Neuronal stem cell (in vitro differentiated cells): ENCODE measurements around the gene GLIS2.

Experiments used
- DNase-seq: peaks from one replicate; pipeline ENCODE4 v3.0.0-alpha.2; 2013; ENCODE audit warnings: low spot score
- H2AFZ ChIP-seq: one replicate; pipeline ENCODE4 v1.6.1; 2013; ENCODE audit warnings: mild to moderate bottlenecking, low read length, inconsistent platforms
- H2AK5ac ChIP-seq: 2 replicates; pipeline ENCODE4 v1.6.1; 2013; ENCODE audit warnings: low read depth, mild to moderate bottlenecking, inconsistent platforms, low read length, moderate library complexity, mixed read lengths
- H2BK120ac ChIP-seq: 2 replicates; pipeline ENCODE4 v1.6.1; 2013; ENCODE audit warnings: low read depth, mild to moderate bottlenecking, inconsistent platforms, low read length, moderate library complexity, mixed read lengths
- H2BK12ac ChIP-seq: one replicate; pipeline ENCODE4 v1.6.1; 2013; ENCODE audit warnings: low read length, inconsistent platforms
- H2BK15ac ChIP-seq: 2 replicates; pipeline ENCODE4 v1.6.1; 2013; ENCODE audit warnings: mild to moderate bottlenecking, low read length, inconsistent platforms, mixed read lengths
- H2BK5ac ChIP-seq: one replicate; pipeline ENCODE4 v1.6.1; 2013; ENCODE audit warnings: inconsistent platforms, mild to moderate bottlenecking, low read length, moderate library complexity
- H3K14ac ChIP-seq: one replicate; pipeline ENCODE4 v1.6.1; 2013; ENCODE audit warnings: low read length, inconsistent platforms
- H3K18ac ChIP-seq: 2 replicates; pipeline ENCODE4 v1.6.1; 2013; ENCODE audit warnings: low read length, inconsistent platforms
- H3K23ac ChIP-seq: 2 replicates; pipeline ENCODE4 v1.6.1; 2013; ENCODE audit warnings: low read depth, mild to moderate bottlenecking, mixed read lengths, low read length, inconsistent platforms; ENCODE audit not compliant: poor library complexity
- H3K27ac ChIP-seq: replicated peaks from 3 replicates; pipeline ENCODE4 v1.5.1; 2013; ENCODE audit warnings: low read length, inconsistent platforms
- H3K27me3 ChIP-seq, 3 experiments: 2 replicates each; pipeline ENCODE4 v1.6.1; 2013; ENCODE audit warnings: low read length in 3 of 3, mild to moderate bottlenecking in 2 of 3, inconsistent platforms in 1 of 3, low read depth in 1 of 3, mixed read lengths in 1 of 3, moderate library complexity in 1 of 3; ENCODE audit not compliant: control insufficient read depth in 3 of 3, insufficient read depth in 3 of 3
- H3K36me3 ChIP-seq, 2 donors: replicated peaks in 1 of 2; 2 replicates each; pipeline ENCODE4 v1.6.1; 2013; ENCODE audit warnings: low read length in 2 of 2; ENCODE audit not compliant: control insufficient read depth in 2 of 2, insufficient read depth in 2 of 2
- H3K4ac ChIP-seq: 2 replicates; pipeline ENCODE4 v1.6.1; 2013; ENCODE audit warnings: inconsistent platforms, mild to moderate bottlenecking, low read length, moderate library complexity
- H3K4me1 ChIP-seq, 2 donors: 1 replicate in 1 of 2; 2 replicates in 1 of 2; pipeline ENCODE4 v1.6.1; 2013; ENCODE audit warnings: low read length in 2 of 2, low read depth in 1 of 2; ENCODE audit not compliant: control insufficient read depth in 2 of 2, insufficient read depth in 1 of 2
- H3K4me2 ChIP-seq: one replicate; pipeline ENCODE4 v1.6.1; 2013; ENCODE audit warnings: mild to moderate bottlenecking, low read length, inconsistent platforms; ENCODE audit not compliant: insufficient read depth, poor library complexity, severe bottlenecking
- H3K4me3 ChIP-seq, 2 donors: 2 replicates each; pipeline ENCODE4 v1.5.1; 2013; ENCODE audit warnings: low read length in 2 of 2, mild to moderate bottlenecking in 2 of 2, inconsistent platforms in 1 of 2, moderate library complexity in 1 of 2
- H3K79me1 ChIP-seq: one replicate; pipeline ENCODE4 v1.6.1; 2013; ENCODE audit warnings: low read depth, mild to moderate bottlenecking, inconsistent platforms, low read length, moderate library complexity
- H3K9ac ChIP-seq: one replicate; pipeline ENCODE4 v1.6.1; 2013; ENCODE audit warnings: mild to moderate bottlenecking, low read depth, low read length, inconsistent platforms; ENCODE audit not compliant: poor library complexity
- H3K9me3 ChIP-seq, 2 donors: replicated peaks in 1 of 2; 2 replicates each; pipeline versions ENCODE3 to v1.6.1; 2013; ENCODE audit warnings: low read length in 2 of 2, mild to moderate bottlenecking in 2 of 2, inconsistent platforms in 1 of 2, low read depth in 1 of 2, mixed read lengths in 1 of 2, moderate library complexity in 1 of 2; ENCODE audit not compliant: control insufficient read depth in 2 of 2, insufficient read depth in 1 of 2
- H4K8ac ChIP-seq: one replicate; pipeline ENCODE4 v1.6.1; 2013; ENCODE audit warnings: low read depth, mild to moderate bottlenecking, inconsistent platforms, low read length, moderate library complexity
- H4K91ac ChIP-seq: one replicate; pipeline ENCODE4 v1.6.1; 2013; ENCODE audit warnings: low read length, low read depth, mild to moderate bottlenecking, inconsistent platforms; ENCODE audit not compliant: poor library complexity
- WGBS, 2 donors: extraction: QIAGEN DNeasy Blood & Tissue Kit; methylation state at CpG; one replicate each; pipeline ENCODE4 v1.1.7; 2013; ENCODE audit warnings: missing lambda C conversion rate in 2 of 2, mixed read lengths in 1 of 2; ENCODE audit not compliant: insufficient read length in 2 of 2, insufficient replicate concordance in 1 of 2; ENCODE audit errors: extremely low coverage in 2 of 2; 5-methylcytosine and 5-hydroxymethylcytosine counted together

Gene GLIS2

GRCh38 chr16:4319454-4320421, 3.9 kb downstream of the GLIS2 start:
- DNase-seq, result no peak
- peak overlapping the region; percentile 80 for H3K23ac ChIP-seq
- no CpG with 5 or more reads among the region's 37 CpGs for WGBS, 2 donors
- H2AFZ ChIP-seq, result no peak overlapping the region
- no peak overlapping the region for H4K91ac ChIP-seq
- H2BK5ac ChIP-seq, result peak overlapping the region; percentile 3
- H3K27me3 ChIP-seq, result peaks cover 0 to 4% (median 0%) of the 10 kb centered on the region in 3 experiments
- H2BK120ac ChIP-seq, result no peak overlapping the region
- no peak overlapping the region for H3K4me2 ChIP-seq
- H3K9ac ChIP-seq, result peak overlapping the region; percentile 21
- peaks cover 39% of the 10 kb centered on the region for H3K79me1 ChIP-seq
- peak overlapping the region; percentile 57 for H3K18ac ChIP-seq
- H3K4me1 ChIP-seq, result peaks cover 30 to 50% of the 10 kb centered on the region in 2 donors
- peak overlapping the region; percentile 38 for H3K14ac ChIP-seq
- H4K8ac ChIP-seq, result no peak overlapping the region
- H3K4me3 ChIP-seq, result no peak overlapping the region
- H3K4ac ChIP-seq, result no peak overlapping the region
- peak overlapping the region; percentile 92 for H2AK5ac ChIP-seq
- no peak overlapping the region for H3K27ac ChIP-seq
- no peak overlapping the region for H2BK12ac ChIP-seq
- H3K36me3 ChIP-seq, result no peaks in the 10 kb centered on the region
- peak overlapping the region; percentile 67 for H2BK15ac ChIP-seq
- no peaks in the 10 kb centered on the region for H3K9me3 ChIP-seq

GRCh38 chr16:4320571-4321137, 4.8 kb downstream of the GLIS2 start:
- Histone ChIP-seq H3K4me3 (no peak overlapping the region), H2BK5ac (no peak overlapping the region), H3K4me2 (no peak overlapping the region), H3K18ac (peak overlapping the region; percentile 71), H3K23ac (no peak overlapping the region), H3K36me3 (no peaks in the 10 kb centered on the region), H3K9ac (no peak overlapping the region), H2BK12ac (no peak overlapping the region), H3K79me1 (peaks cover 44% of the 10 kb centered on the region), H2AFZ (no peak overlapping the region), H3K4me1 (peaks cover 29 to 46% of the 10 kb centered on the region in 2 donors), H3K27ac (no peak overlapping the region), H4K91ac (no peak overlapping the region), H2BK15ac (no peak overlapping the region), H2BK120ac (no peak overlapping the region), H3K4ac (no peak overlapping the region), H3K14ac (peak overlapping the region; percentile 71), H3K27me3 (no peaks in the 10 kb centered on the region), H2AK5ac (peak overlapping the region; percentile 92), H3K9me3 (no peaks in the 10 kb centered on the region), H4K8ac (no peak overlapping the region)
- no peak for DNase-seq
- WGBS, 2 donors, result no CpG with 5 or more reads among the region's 16 CpGs

- Histone ChIP-seq H2BK5ac (no peak overlapping the region), H2AK5ac (peak overlapping the region; percentile 20), H3K4me2 (no peak overlapping the region), H3K36me3 (no peaks in the 10 kb centered on the region), H4K8ac (peak overlapping the region; percentile 43), H3K18ac (no peak overlapping the region), H3K9me3 (no peaks in the 10 kb centered on the region), H2BK15ac (no peak overlapping the region), H4K91ac (no peak overlapping the region), H3K14ac (peak overlapping the region; percentile 38), H2BK12ac (no peak overlapping the region), H2AFZ (no peak overlapping the region), H3K9ac (peak overlapping the region; percentile 2), H2BK120ac (no peak overlapping the region), H3K79me1 (peaks cover 44% of the 10 kb centered on the region), H3K4me3 (no peak overlapping the region), H3K4me1 (peaks cover 29 to 46% of the 10 kb centered on the region in 2 donors), H3K27me3 (no peaks in the 10 kb centered on the region), H3K4ac (no peak overlapping the region), H3K27ac (no peak overlapping the region), H3K23ac (no peak overlapping the region)
- no peak for DNase-seq
- WGBS, 2 donors, result no CpG with 5 or more reads among the region's 19 CpGs
These were observed 5.6 kb downstream of the GLIS2 start for GRCh38 chr16:4321286-4322120.
